Posterior vena cava (tissue), 2 donors: ENCODE data around the gene CACNA1B. TPM values are rescaled to one million over a fixed set of nuclear protein-coding genes. Genes with fewer than 3 reads are reported as not detected.

ENCODE experiments used
- microRNA-seq, 2 donors: library from miRNA; unstranded; fragments of <30 nt; microRNA quantifications; one replicate each; pipeline ENCODE4 v1.2.0, GENCODE V29; 2020 to 2021; ENCODE audit warnings: borderline microRNAs expressed in 2 of 2
- total RNA-seq, 2 donors: library from RNA; stranded (reverse); fragmentation: NEBNext Ultra II Directional; extraction: Animal tissue kit (Norgen Biotek cat#: 25700); gene quantifications; one replicate each; pipeline ENCODE4 v1.2.1, GENCODE V29; 2021
- donor health status: DM: yes; HTN: yes; CAD: no.
- donor health status: DM: yes; HTN: yes; CAD: no.

CACNA1B gene
- total RNA-seq, 2 donors from 2014 or later, result 0.09 to 0.10 TPM

Small RNAs within 50 kb of the gene (microRNA-seq; reads per million reads assigned to microRNA genes)
- 0 reads per million in 2 donors for gene MIR602
